A549 (cell line): ENCODE measurements around the gene PRTFDC1.

Experiments used
- CHD2 ChIP-seq: fragments of 150-350 bp; IDR thresholded peaks from 2 replicates; pipeline ENCODE4 v1.6.1; 2014; ENCODE audit warnings: low read length; ENCODE audit not compliant: partially characterized antibody
- CHD4 ChIP-seq: fragments of 200-600 bp; sonication (generic); IDR thresholded peaks from 2 replicates; pipeline ENCODE4 v1.6.1; 2016; ENCODE audit warnings: antibody characterized with exemption, mild to moderate bottlenecking, borderline replicate concordance
- CTCF ChIP-seq: fragments of >200 bp; sonication (Bioruptor Twin); formaldehyde crosslinking; IDR thresholded peaks from 3 replicates; pipeline ENCODE4 v1.5.1; 2016
- EP300 ChIP-seq, 2 experiments: fragments of >200 bp; sonication (Bioruptor Twin); formaldehyde crosslinking; IDR thresholded peaks; 2 replicates in 1 of 2; 3 replicates in 1 of 2; pipeline ENCODE4 v1.6.1; 2016 to 2017
- HDAC2 ChIP-seq: fragments of 200-600 bp; sonication (generic); IDR thresholded peaks from 2 replicates; pipeline ENCODE4 v1.6.1; 2016
- KDM1A ChIP-seq: fragments of 200-600 bp; sonication (generic); IDR thresholded peaks from 2 replicates; pipeline ENCODE4 v1.6.1; 2016; ENCODE audit warnings: low read depth, mild to moderate bottlenecking
- MAFK ChIP-seq: fragments of 450-650 bp; IDR thresholded peaks from 2 replicates; pipeline ENCODE4 v1.6.1; 2014; ENCODE audit not compliant: partially characterized antibody
- MAX ChIP-seq: IDR thresholded peaks from 2 replicates; pipeline ENCODE4 v1.6.1; 2012
- POLR2A ChIP-seq: IDR thresholded peaks from 2 replicates; pipeline ENCODE4 v1.6.1; 2012; ENCODE audit warnings: mild to moderate bottlenecking, low read length
- RAD21 ChIP-seq, 2 experiments: fragments of >200 bp in 1 of 2; sonication (Bioruptor Twin) in 1 of 2; formaldehyde crosslinking in 1 of 2; IDR thresholded peaks in 1 of 2; conservative IDR thresholded peaks in 1 of 2; 2 replicates in 1 of 2; 3 replicates in 1 of 2; pipeline ENCODE4 v1.6.1; 2012 to 2018; ENCODE audit warnings: inconsistent platforms in 1 of 2
- RFX5 ChIP-seq: fragments of 450-650 bp; IDR thresholded peaks from 2 replicates; pipeline ENCODE4 v1.7.1; 2014; ENCODE audit warnings: antibody characterized with exemption, mild to moderate bottlenecking, moderate library complexity
- USF2 ChIP-seq: fragments of 450-650 bp; IDR thresholded peaks from 2 replicates; pipeline ENCODE4 v1.6.1; 2014; ENCODE audit warnings: antibody characterized with exemption

- TF ChIP-seq CTCF (no peak), HDAC2 (no peak), RFX5 (no peak), CHD4 (no peak), CHD2 (no peak), EP300 (IDR thresholded peaks at IDR 0.05) (no peak), POLR2A (no peak), KDM1A (no peak), USF2 (no peak), MAFK (no peak), RAD21 (conservative IDR thresholded peaks at IDR 0.05 in 1 of 2, IDR thresholded peaks at IDR 0.05 in 1 of 2) (no peak), MAX (no peak)
Observed at GRCh38 chr10:24998044-24998443, 45.6 kb upstream of the PRTFDC1 start.
